Sigmoid colon (tissue), 7 donors: ENCODE measurements around the gene EIPR1. TPM values are rescaled to one million over a fixed set of nuclear protein-coding genes. Genes with fewer than 3 reads are reported as not detected.

ENCODE experiments used
- DNase-seq: peaks from one replicate; pipeline ENCODE4 v3.0.0-alpha.2; 2019
- H3K27ac ChIP-seq, 4 donors: fragments of 200-600 bp; sonication (generic); one replicate each; pipeline ENCODE4 v1.5.1; 2016 to 2019; ENCODE audit warnings: mild to moderate bottlenecking in 1 of 4
- H3K27me3 ChIP-seq, 3 donors: fragments of 200-600 bp; sonication (generic); one replicate each; pipeline ENCODE4 v1.5.1; 2019; ENCODE audit warnings: mild to moderate bottlenecking in 1 of 3
- H3K36me3 ChIP-seq, 4 donors: fragments of 200-600 bp; sonication (generic); one replicate each; pipeline ENCODE4 v1.5.1; 2016 to 2019
- H3K4me1 ChIP-seq, 4 donors: fragments of 200-600 bp; sonication (generic); one replicate each; pipeline ENCODE4 v1.5.1; 2017 to 2019
- H3K4me3 ChIP-seq, 4 donors: fragments of 200-600 bp; sonication (generic); one replicate each; pipeline ENCODE4 v1.5.1; 2017 to 2019; ENCODE audit warnings: mild to moderate bottlenecking in 2 of 4, moderate library complexity in 1 of 4
- H3K9me3 ChIP-seq, 4 donors: fragments of 200-600 bp in 3 of 4; sonication (generic) in 3 of 4; one replicate each; pipeline versions ENCODE4 v1.5.1 to v1.6.1; 2013 to 2019
- CTCF ChIP-seq, 4 experiments: fragments of 450-650 bp in 3 of 4; fragments of 200-600 bp in 1 of 4; IDR thresholded peaks; one replicate each; pipeline ENCODE4 v1.5.1; 2016 to 2019; ENCODE audit warnings: antibody characterized with exemption in 4 of 4, mild to moderate bottlenecking in 3 of 4, moderate library complexity in 2 of 4
- EP300 ChIP-seq, 4 donors: sonication (generic); formaldehyde crosslinking; IDR thresholded peaks; one replicate each; pipeline ENCODE4 v1.6.1; 2017; ENCODE audit warnings: antibody characterized with exemption in 4 of 4
- POLR2A ChIP-seq, 2 donors: fragments of 450-650 bp; IDR thresholded peaks; one replicate each; pipeline ENCODE4 v1.6.1; 2016; ENCODE audit warnings: antibody characterized with exemption in 2 of 2, mild to moderate bottlenecking in 2 of 2, moderate library complexity in 2 of 2
- POLR2AphosphoS5 ChIP-seq, 4 donors: sonication (generic); formaldehyde crosslinking; IDR thresholded peaks; one replicate each; pipeline ENCODE4 v1.6.1; 2017; ENCODE audit warnings: antibody characterized with exemption in 4 of 4
- WGBS, 2 donors: extraction: QIAGEN DNeasy Blood & Tissue Kit; methylation state at CpG; one replicate each; pipeline ENCODE4 v1.1.7; 2013; 5-methylcytosine and 5-hydroxymethylcytosine counted together
- intact Hi-C: fragments of 100-400 bp; cut with DNase I; formaldehyde crosslinking; loops from one replicate; pipeline ENCODE4 v1.15.1; 2023
- polyA plus RNA-seq, 3 donors: library from polyadenylated mRNA; stranded (reverse); fragments of 200-250 nt; gene quantifications; one replicate each; pipeline ENCODE4 v1.2.3, GENCODE V29; 2013
- total RNA-seq, 4 donors: library from RNA; depleted of rRNA; stranded (reverse); fragments of >200 nt; gene quantifications; one replicate each; pipeline ENCODE4 v1.1.0, GENCODE V29; 2016
- donor health status: healthy with polysubstance abuse.
- donor health status: Bipolar disorder and iron deficiency.
- donor health status: healthy.

The EIPR1 gene
- total and polyA plus RNA-seq, 7 donors, result 12.2 to 27.0 (median 20.0) TPM

GRCh38 chr2:3170792-3171455 is 206.7 kb downstream of the EIPR1 start:
- TF ChIP-seq POLR2AphosphoS5 (IDR thresholded peaks at IDR 0.05), result no peak
- Histone ChIP-seq H3K27me3 (no peaks in the 10 kb centered on the region), H3K9me3 (no peaks in the 10 kb centered on the region), H3K4me3 (no peak overlapping the region), H3K27ac (no peak overlapping the region), H3K4me1 (no peaks in the 10 kb centered on the region), H3K36me3 (no peaks in the 10 kb centered on the region)
- DNase-seq, result peak; percentile 55
- WGBS, 2 donors, result 92 to 93% methylated on average over 29 of the region's 29 CpGs
- intact Hi-C loops, result no loop called here

DNA sequence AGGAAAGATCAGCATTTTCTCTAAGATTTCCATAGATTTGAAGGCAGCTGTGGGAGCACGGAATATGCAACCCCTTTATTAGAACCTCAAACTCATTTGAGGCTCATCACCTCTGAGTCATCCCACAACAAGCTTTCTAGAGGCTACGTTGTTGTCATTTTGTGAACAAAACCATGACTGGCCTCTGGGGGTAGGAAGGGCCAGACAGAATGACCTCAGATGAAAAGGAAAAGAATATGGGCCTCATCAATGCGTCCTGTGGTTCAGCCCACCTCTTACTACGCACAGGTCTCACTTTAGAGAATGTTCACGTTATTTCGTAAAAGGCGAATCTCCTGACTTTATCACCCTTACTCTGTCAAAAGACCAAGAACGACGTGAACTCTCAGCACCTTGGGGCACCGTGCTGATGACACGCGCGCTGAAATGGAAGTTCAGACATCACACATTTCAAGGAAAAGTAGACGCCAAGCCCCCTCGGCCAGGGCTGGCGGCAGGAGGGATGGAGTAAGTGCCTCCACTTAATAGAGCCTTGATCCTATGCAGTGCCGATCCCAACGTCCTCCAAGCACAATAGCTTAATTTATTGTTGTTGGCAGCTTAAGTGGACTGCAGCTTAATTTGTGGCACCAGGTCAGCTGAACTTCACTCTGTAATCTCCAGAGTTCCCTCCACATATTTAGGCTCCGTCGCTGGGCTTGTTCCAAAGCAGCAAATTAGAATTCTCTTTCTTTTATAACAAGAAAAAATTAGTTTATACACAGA is 208.3 kb downstream of the EIPR1 start:
- intact Hi-C loops, result no loop called here
- Histone ChIP-seq H3K4me3 (no peak overlapping the region), H3K27ac (no peak overlapping the region), H3K9me3 (no peaks in the 10 kb centered on the region), H3K36me3 (no peaks in the 10 kb centered on the region), H3K4me1 (no peaks in the 10 kb centered on the region), H3K27me3 (no peaks in the 10 kb centered on the region)
- peak; percentile 45 for DNase-seq
- TF ChIP-seq POLR2AphosphoS5 (IDR thresholded peaks at IDR 0.05), result no peak
- no peak for TF ChIP-seq EP300 (IDR thresholded peaks at IDR 0.05)
- TF ChIP-seq POLR2A (IDR thresholded peaks at IDR 0.05), result no peak
- TF ChIP-seq CTCF (IDR thresholded peaks at IDR 0.05), result no peak
- 72 to 78% methylated on average over 20 of the region's 20 CpGs for WGBS, 2 donors

DNA sequence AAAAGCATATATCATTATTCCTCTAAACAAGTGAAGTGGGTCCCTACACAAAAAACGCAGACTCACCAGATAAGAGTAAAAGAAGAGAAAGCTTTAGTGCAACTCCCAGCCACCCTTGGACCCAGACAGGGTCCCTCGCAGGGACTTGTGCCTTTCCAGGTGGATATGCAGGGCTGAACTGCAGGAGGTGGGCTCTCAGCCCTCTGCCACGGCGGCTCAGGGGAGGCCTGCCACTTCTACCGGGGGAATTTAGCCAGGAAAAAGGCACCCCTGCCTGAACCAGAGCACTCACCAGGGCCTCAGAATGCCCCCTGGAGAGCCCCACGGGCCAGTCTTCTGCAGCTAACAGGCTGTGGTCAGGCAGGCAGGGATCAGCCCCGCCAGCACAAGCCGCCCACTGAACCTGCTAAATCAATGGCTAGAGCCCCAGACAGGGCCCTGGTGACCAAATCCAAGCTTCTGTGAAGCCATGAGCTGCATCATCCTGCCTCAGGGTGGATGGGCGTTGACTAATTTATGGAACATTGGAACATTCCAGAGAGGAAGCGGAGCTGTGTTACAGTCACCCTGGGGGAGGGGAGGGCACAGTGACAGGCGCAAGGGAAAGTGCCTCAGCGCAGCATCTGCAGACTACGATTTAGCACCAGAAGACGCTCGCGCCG is 209.3 kb downstream of the EIPR1 start:
- WGBS, 2 donors, result 76 to 79% methylated on average over 17 of the region's 17 CpGs
- TF ChIP-seq POLR2A (IDR thresholded peaks at IDR 0.05), result no peak
- intact Hi-C loops, result no loop called here
- H3K9me3 ChIP-seq, result no peaks in the 10 kb centered on the region
- no peak overlapping the region for H3K27ac ChIP-seq
- no peaks in the 10 kb centered on the region for H3K4me1 ChIP-seq
- H3K36me3 ChIP-seq, result no peaks in the 10 kb centered on the region
- H3K4me3 ChIP-seq, result no peak overlapping the region
- no peaks in the 10 kb centered on the region for H3K27me3 ChIP-seq
- DNase-seq, result peak; percentile 20

GRCh38 chr2:3163401-3163800 is 214.2 kb downstream of the EIPR1 start:
- Histone ChIP-seq H3K4me3 (no peak overlapping the region), H3K4me1 (no peaks in the 10 kb centered on the region), H3K27me3 (no peaks in the 10 kb centered on the region), H3K27ac (no peak overlapping the region), H3K36me3 (no peaks in the 10 kb centered on the region), H3K9me3 (peaks cover 0 to 3% (median 0%) of the 10 kb centered on the region in 4 donors)
- TF ChIP-seq POLR2A (IDR thresholded peaks at IDR 0.05) (no peak), POLR2AphosphoS5 (IDR thresholded peaks at IDR 0.05) (no peak), CTCF (IDR thresholded peaks at IDR 0.05) (no peak), EP300 (IDR thresholded peaks at IDR 0.05) (no peak)
- DNase-seq, result no peak
- intact Hi-C loops, result no loop called here
- WGBS, 2 donors, result 92 to 95% methylated on average over 2 of the region's 2 CpGs

GRCh38 chr2:3162442-3163077 is 215.1 kb downstream of the EIPR1 start:
- H3K27me3 ChIP-seq, result no peaks in the 10 kb centered on the region
- H3K4me1 ChIP-seq, result no peaks in the 10 kb centered on the region
- intact Hi-C loops, result no loop called here
- H3K36me3 ChIP-seq, result no peaks in the 10 kb centered on the region
- H3K4me3 ChIP-seq, result no peak overlapping the region
- TF ChIP-seq POLR2AphosphoS5 (IDR thresholded peaks at IDR 0.05), result no peak
- no peak for TF ChIP-seq EP300 (IDR thresholded peaks at IDR 0.05)
- TF ChIP-seq CTCF (IDR thresholded peaks at IDR 0.05), result no peak
- peaks cover 0 to 3% (median 0%) of the 10 kb centered on the region in 4 donors for H3K9me3 ChIP-seq
- DNase-seq, result no peak
- whole genome bisulfite sequencing, 2 donors, result 89 to 98% methylated on average over 6 of the region's 6 CpGs
- H3K27ac ChIP-seq, result no peak overlapping the region
